HL-60 (cell line): Measurements from ENCODE around the gene EHD4.

Source experiments
- DNase-seq, 2 experiments: peaks; one replicate each; pipeline ENCODE4 v3.0.0-alpha.2; 2010 to 2020; ENCODE audit warnings: low read depth in 1 of 2, low spot score in 1 of 2
- H3K27ac ChIP-seq: fragments of 250-450 bp; sonication (Bioruptor Pico); replicated peaks from 2 replicates; pipeline ENCODE4 v1.5.1; 2020; ENCODE audit warnings: mild to moderate bottlenecking, moderate library complexity
- H3K27me3 ChIP-seq: fragments of 250-450 bp; sonication (Bioruptor Pico); 2 replicates; pipeline ENCODE4 v1.5.1; 2021; ENCODE audit warnings: mild to moderate bottlenecking, moderate library complexity; ENCODE audit not compliant: insufficient read depth, poor library complexity, severe bottlenecking
- H3K4me3 ChIP-seq: replicated peaks from 2 replicates; pipeline ENCODE4 v1.5.1; 2011; ENCODE audit warnings: mild to moderate bottlenecking, control low read depth, low read length; ENCODE audit not compliant: insufficient read depth
- CTCF ChIP-seq: IDR thresholded peaks from one replicate; pipeline ENCODE4 v1.5.1; 2011; ENCODE audit warnings: low read length, control low read depth, inconsistent platforms; ENCODE audit not compliant: insufficient read depth
- GABPA ChIP-seq: IDR thresholded peaks from 2 replicates; pipeline ENCODE4 v1.6.1; 2012; ENCODE audit warnings: low read depth
- POLR2AphosphoS5 ChIP-seq: IDR thresholded peaks from 2 replicates; pipeline ENCODE4 v1.6.1; 2012; ENCODE audit warnings: low read depth
- REST ChIP-seq: IDR thresholded peaks from 2 replicates; pipeline ENCODE4 v1.6.1; 2012; ENCODE audit warnings: low read depth; ENCODE audit not compliant: insufficient replicate concordance
- SPI1 ChIP-seq: IDR thresholded peaks from 2 replicates; pipeline ENCODE4 v1.6.1; 2012; ENCODE audit warnings: low read depth, mild to moderate bottlenecking, borderline replicate concordance

EHD4 gene

GRCh38 chr15:41876007-41876406 lies 96.3 kb downstream of the EHD4 start:
- TF ChIP-seq SPI1: no peak
- no peak for TF ChIP-seq GABPA
- TF ChIP-seq CTCF: no peak
- TF ChIP-seq REST: no peak
- TF ChIP-seq POLR2AphosphoS5: no peak
- no peak overlapping the region for H3K4me3 ChIP-seq
- DNase-seq: no peak
- H3K27ac ChIP-seq: no peak overlapping the region
- no peaks in the 10 kb centered on the region for H3K27me3 ChIP-seq

DNA sequence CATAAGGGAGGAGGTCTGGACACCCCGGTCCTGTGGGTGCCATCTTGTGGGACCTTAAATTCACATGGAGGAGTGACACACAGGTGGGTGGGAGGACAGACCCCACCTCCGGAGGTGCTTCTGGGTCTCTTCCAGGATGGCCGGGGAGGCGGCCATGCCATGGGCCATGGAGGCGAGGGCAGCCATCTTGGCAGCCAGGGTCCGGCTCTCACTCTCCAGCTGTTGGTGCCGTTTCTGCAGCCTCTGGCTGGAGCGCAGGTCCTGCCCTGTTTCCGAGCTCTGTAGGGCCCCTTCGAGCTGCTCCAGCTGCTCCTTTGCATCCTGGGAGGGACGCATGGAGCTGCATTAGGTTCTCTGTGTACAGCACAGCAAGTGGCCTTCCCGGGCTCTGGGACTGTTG lies 97.6 kb downstream of the EHD4 start:
- H3K4me3 ChIP-seq: no peak overlapping the region
- H3K27ac ChIP-seq: no peak overlapping the region
- TF ChIP-seq CTCF: no peak
- TF ChIP-seq REST: no peak
- no peak for TF ChIP-seq GABPA
- no peak for TF ChIP-seq SPI1
- no peak for TF ChIP-seq POLR2AphosphoS5
- no peaks in the 10 kb centered on the region for H3K27me3 ChIP-seq
- no peak for DNase-seq

GRCh38 chr15:41873711-41874110 lies 98.6 kb downstream of the EHD4 start:
- Histone ChIP-seq H3K27ac (no peak overlapping the region), H3K4me3 (no peak overlapping the region), H3K27me3 (no peaks in the 10 kb centered on the region)
- DNase-seq: no peak
- TF ChIP-seq POLR2AphosphoS5: no peak
- no peak for TF ChIP-seq CTCF
- no peak for TF ChIP-seq SPI1
- no peak for TF ChIP-seq GABPA
- no peak for TF ChIP-seq REST
